ENCODE results near the gene SNX24. TPM values are rescaled to one million over a fixed set of nuclear protein-coding genes. Genes with fewer than 3 reads are reported as not detected.

The SNX24 gene
- total and polyA plus RNA-seq, 10 of the 15 experiments (the other 5 are each of a cell fraction or from before 2014, with no cell fraction given), result 0.15 to 6.6 (median 4.1) TPM

- intact Hi-C loops (cut with micrococcal nuclease; ENCODE audit: unreplicated experiment), result no loop called here
- ChIA-PET POLR2A (no interaction called here), CTCF (interaction anchor here (1.3 to 1.4 kb wide), 2 partner anchors 28 to 663 kb away, joined by 3 read pairs; no protein-coding TSS in a partner anchor), SMC1A (ENCODE audit: uncharacterized antibody, unreplicated experiment) (no interaction called here), RAD21 (ENCODE audit: unreplicated experiment) (no interaction called here)
- 41% methylated on average over 1 of the region's 1 CpG for WGBS (ENCODE audit: insufficient coverage, insufficient replicate concordance, low lambda C conversion rate, missing lambda C conversion rate)
- no peak overlapping the region for H3K4me2 ChIP-seq (ENCODE audit: control insufficient read depth, insufficient read depth)
- no peak overlapping the region for H2AFZ ChIP-seq (ENCODE audit: control insufficient read depth, low read depth, low read length)
- H3K27me3 ChIP-seq (replicated peaks in 1 of 2; ENCODE audit: control insufficient read depth in 2 of 2, insufficient read depth in 2 of 2, low read length in 1 of 2), result no peaks in the 10 kb centered on the region
- no peaks in the 10 kb centered on the region for H4K20me1 ChIP-seq (ENCODE audit: control insufficient read depth, insufficient read depth)
- no peaks in the 10 kb centered on the region for H3K9me3 ChIP-seq (replicated peaks; ENCODE audit: control insufficient read depth, insufficient read depth, low read length)
- no peak overlapping the region for H3K4me3 ChIP-seq
- TF ChIP-seq RELA (IDR thresholded peaks at IDR 0.05; ENCODE audit: borderline replicate concordance, partially characterized antibody), result no peak
- no peak for TF ChIP-seq NKRF (conservative IDR thresholded peaks at IDR 0.05)
- TF ChIP-seq ZBTB4 (CRISPR knock-in tag; IDR thresholded peaks at IDR 0.05), result no peak
- H3K27ac ChIP-seq (ENCODE audit: control insufficient read depth, insufficient read depth), result no peak overlapping the region
- FAIRE-seq, result no peak
- no peak for ATAC-seq
- DNase-seq (ENCODE audit: low read depth, low spot score), result no peak
- in situ Hi-C loops (cut with MboI), result no loop called here
- no peaks in the 10 kb centered on the region for H3K36me3 ChIP-seq (ENCODE audit: control insufficient read depth in 2 of 2, insufficient read depth in 2 of 2, low read length in 1 of 2)
- no peaks in the 10 kb centered on the region for H3K4me1 ChIP-seq (ENCODE audit: control insufficient read depth, insufficient read depth, low read length)
- no peak overlapping the region for H3K9ac ChIP-seq (ENCODE audit: control insufficient read depth, insufficient read depth, low read length)
- H3K79me2 ChIP-seq (ENCODE audit: control insufficient read depth, insufficient read depth, low read length), result no peaks in the 10 kb centered on the region
- no TSS peak for BruUV-seq (replicated peaks)
Observed at GRCh38 chr5:122947372-122947771, 102.0 kb downstream of the SNX24 start.
